ENCODE data around the gene ARHGAP9. TPM values are rescaled to one million over a fixed set of nuclear protein-coding genes. Genes with fewer than 3 reads are reported as not detected.
"Not testable (repeated sequence)": the region's sequence is repeated elsewhere in the genome, so short reads cannot be mapped to it uniquely, and the experiment has no call there.

ARHGAP9 gene
- total and polyA plus RNA-seq, 8 donors = 0.39 to 11.7 (median 4.9) TPM

GRCh38 chr12:57513266-57513665 is 33.6 kb upstream of the ARHGAP9 start:
- no peak for ATAC-seq
- no peak for FAIRE-seq
- Histone ChIP-seq H3K9me3 (no peaks in the 10 kb centered on the region), H3K4me3 (no peak overlapping the region), H3K27me3 (no peaks in the 10 kb centered on the region), H3K36me3 (peaks cover 0 to 59% (median 26%) of the 10 kb centered on the region in 3 donors), H3K4me1 (peaks cover 10 to 28% (median 17%) of the 10 kb centered on the region in 3 donors), H3K27ac (no peak overlapping the region)
- no peak for DNase-seq
- TF ChIP-seq CTCF (IDR thresholded peaks at IDR 0.05) = no peak
- intact Hi-C loops (cut with DNase I) = no loop called here
- WGBS, 2 donors = 96% methylated on average over 5 of the region's 5 CpGs

- Histone ChIP-seq H3K27ac (no peak overlapping the region), H3K4me3 (no peak overlapping the region), H3K4me1 (peaks cover 4 to 22% (median 11%) of the 10 kb centered on the region in 3 donors), H3K9me3 (no peaks in the 10 kb centered on the region), H3K27me3 (no peaks in the 10 kb centered on the region), H3K36me3 (peaks cover 0 to 59% (median 25%) of the 10 kb centered on the region in 3 donors)
- ATAC-seq (no peak), DNase-seq (no peak), FAIRE-seq (no peak)
- intact Hi-C loops (cut with DNase I) = no loop called here
- TF ChIP-seq CTCF (IDR thresholded peaks at IDR 0.05) = no peak
- WGBS, 2 donors = 83 to 87% methylated on average over 6 of the region's 6 CpGs
Measured at GRCh38 chr12:57512665-57513064, 33.0 kb upstream of the ARHGAP9 start.

- TF ChIP-seq CTCF (IDR thresholded peaks at IDR 0.05) = no peak
- Histone ChIP-seq H3K27ac (no peak overlapping the region), H3K27me3 (no peaks in the 10 kb centered on the region), H3K4me3 (no peak overlapping the region), H3K9me3 (no peaks in the 10 kb centered on the region), H3K4me1 (peaks cover 0 to 14% (median 5%) of the 10 kb centered on the region in 3 donors), H3K36me3 (peaks cover 0 to 53% (median 20%) of the 10 kb centered on the region in 3 donors)
- WGBS, 2 donors = 91 to 92% methylated on average over 7 of the region's 7 CpGs
- ATAC-seq (no peak), FAIRE-seq (no peak), DNase-seq (no peak)
- intact Hi-C loops (cut with DNase I) = no loop called here
Measured at GRCh38 chr12:57511588-57512325, 32.1 kb upstream of the ARHGAP9 start.

GRCh38 chr12:57511161-57511560 is 31.5 kb upstream of the ARHGAP9 start:
- 97 to 98% methylated on average over 4 of the region's 4 CpGs for WGBS, 2 donors
- no peak for FAIRE-seq
- no peak for ATAC-seq

GRCh38 chr12:57507796-57508195 is 28.1 kb upstream of the ARHGAP9 start:
- DNase-seq = peak in 1 of 6 donors; percentile 16
- H3K9me3 ChIP-seq; H3K27ac ChIP-seq; intact Hi-C loops (cut with DNase I); H3K4me1 ChIP-seq; H3K4me3 ChIP-seq; ATAC-seq; H3K27me3 ChIP-seq; FAIRE-seq: not testable (repeated sequence)
- H3K36me3 ChIP-seq = peaks cover 0 to 64% (median 17%) of the 10 kb centered on the region in 3 donors
- WGBS, 2 donors = 96 to 98% methylated on average over 11 to 20 of the region's 28 CpGs

More at GRCh38 chr12:57511161-57511560, 31.5 kb upstream of the ARHGAP9 start:
- no peak for TF ChIP-seq CTCF (IDR thresholded peaks at IDR 0.05)
- H3K4me1 ChIP-seq = peaks cover 0 to 10% (median 5%) of the 10 kb centered on the region in 3 donors
- H3K4me3 ChIP-seq = no peak overlapping the region
- no peaks in the 10 kb centered on the region for H3K27me3 ChIP-seq
- no peaks in the 10 kb centered on the region for H3K9me3 ChIP-seq
- H3K36me3 ChIP-seq = peaks cover 0 to 51% (median 17%) of the 10 kb centered on the region in 3 donors
- DNase-seq = no peak
- intact Hi-C loops (cut with DNase I) = no loop called here
- H3K27ac ChIP-seq = no peak overlapping the region

- ATAC-seq; DNase-seq; H3K4me1 ChIP-seq; H3K27me3 ChIP-seq; H3K4me3 ChIP-seq; intact Hi-C loops (cut with DNase I); H3K9me3 ChIP-seq; FAIRE-seq; H3K27ac ChIP-seq: not testable (repeated sequence)
- WGBS, 2 donors = 91 to 93% methylated on average over 4 of the region's 4 CpGs
- H3K36me3 ChIP-seq = peaks cover 0 to 53% (median 10%) of the 10 kb centered on the region in 3 donors
Measured at GRCh38 chr12:57506541-57506940, 26.9 kb upstream of the ARHGAP9 start.

GRCh38 chr12:57502311-57502969 is 22.8 kb upstream of the ARHGAP9 start:
- H3K27ac ChIP-seq; H3K9me3 ChIP-seq; FAIRE-seq; H3K4me3 ChIP-seq; H3K4me1 ChIP-seq; ATAC-seq; intact Hi-C loops (cut with DNase I); H3K27me3 ChIP-seq: not testable (repeated sequence)
- peak in 1 of 6 donors; percentile 23 for DNase-seq
- WGBS, 2 donors = 96% methylated on average over 17 to 22 of the region's 22 CpGs
- peaks cover 9 to 60% (median 17%) of the 10 kb centered on the region in 3 donors for H3K36me3 ChIP-seq
